ENCODE data around the gene PRKAR1B. TPM values are rescaled to one million over a fixed set of nuclear protein-coding genes. Genes with fewer than 3 reads are reported as not detected.

The PRKAR1B gene
- polyA plus RNA-seq, 1 of the 3 experiments (the other 2 are of a cell fraction), result 63.7 TPM

DNA sequence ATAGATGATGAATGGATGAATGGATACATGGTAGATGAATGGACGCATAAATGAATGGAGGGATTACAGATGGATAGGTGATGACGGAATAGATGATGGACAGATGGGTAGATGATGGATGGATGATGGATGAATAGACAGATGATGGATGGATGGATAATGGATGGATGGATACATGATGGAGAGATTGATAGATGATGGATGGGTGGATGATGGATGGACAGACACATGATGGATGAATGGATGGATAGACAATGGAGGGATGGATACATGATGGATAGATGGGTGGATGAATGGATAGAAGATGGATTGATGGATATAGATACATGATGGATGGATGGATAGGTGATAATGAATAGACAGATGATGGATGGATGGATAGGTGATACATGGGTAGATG is 198.6 kb downstream of the PRKAR1B start:
- TF ChIP-seq RXRA (IDR thresholded peaks at IDR 0.05; ENCODE audit: borderline replicate concordance, low read depth) (no peak), CHD2 (IDR thresholded peaks at IDR 0.05; ENCODE audit: low read length, partially characterized antibody) (no peak), JUND (IDR thresholded peaks at IDR 0.05) (no peak)
- DNase-seq, result no peak
- no peak overlapping the region for H3K9ac ChIP-seq
- H3F3A ChIP-seq (replicated peaks; ENCODE audit: insufficient read depth), result no peaks in the 10 kb centered on the region
- H4K20me1 ChIP-seq (ENCODE audit: insufficient read depth), result no peaks in the 10 kb centered on the region
- H3K4me2 ChIP-seq, result no peak overlapping the region
- no peaks in the 10 kb centered on the region for H3K79me2 ChIP-seq (ENCODE audit: insufficient read depth)
- CTCF ChIA-PET, result interaction anchor here (1.7 kb wide), 1 partner anchor 10 kb away, joined by 3 read pairs; no protein-coding TSS in a partner anchor
- WGBS (ENCODE audit: low lambda C conversion rate), result 93% methylated on average over 2 of the region's 2 CpGs
- H3K4me3 ChIP-seq (ENCODE audit: low read depth in 2 of 2, low read length in 1 of 2), result no peak overlapping the region
- H3K9me2 ChIP-seq, result no peaks in the 10 kb centered on the region
- no peaks in the 10 kb centered on the region for H3K36me3 ChIP-seq (replicated peaks in 1 of 2; ENCODE audit: control insufficient read depth in 1 of 2, insufficient read depth in 2 of 2, low read length in 1 of 2)
- no peaks in the 10 kb centered on the region for H3K9me3 ChIP-seq
- no peaks in the 10 kb centered on the region for H3K27me3 ChIP-seq (ENCODE audit: insufficient read depth)
- H3K4me1 ChIP-seq (ENCODE audit: control insufficient read depth in 1 of 2, insufficient read depth in 2 of 2, low read depth in 1 of 2, low read length in 1 of 2), result no peaks in the 10 kb centered on the region; a peak in 1 of 4 replicates
- H2AFZ ChIP-seq (ENCODE audit: low read depth), result no peak overlapping the region
- POLR2A ChIA-PET, result no interaction called here
- no peak overlapping the region for H3K27ac ChIP-seq (ENCODE audit: low read depth in 2 of 2, low read length in 1 of 2)

DNA sequence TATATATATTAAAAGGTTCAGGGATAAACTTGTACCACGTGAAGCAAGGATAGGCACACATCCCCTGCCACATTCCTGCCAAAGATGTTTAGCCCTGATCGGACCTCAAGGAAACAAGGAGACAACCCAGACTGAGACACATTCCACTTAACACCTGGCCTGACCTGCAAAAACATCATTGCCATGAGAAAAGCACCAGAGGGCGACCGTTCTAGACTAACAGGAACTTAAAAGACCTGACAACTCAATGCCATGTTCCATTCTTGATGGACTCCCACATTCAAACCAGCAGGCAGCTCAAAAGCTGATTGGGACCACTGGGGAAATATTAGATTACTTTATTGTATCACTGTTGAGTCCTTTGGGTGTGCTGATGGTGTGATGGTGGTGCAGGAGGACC is 199.4 kb downstream of the PRKAR1B start:
- Histone ChIP-seq H3K4me3 (ENCODE audit: low read depth in 2 of 2, low read length in 1 of 2) (no peak overlapping the region), H3K9me3 (no peaks in the 10 kb centered on the region), H2AFZ (ENCODE audit: low read depth) (no peak overlapping the region), H3K79me2 (ENCODE audit: insufficient read depth) (no peaks in the 10 kb centered on the region), H3K27ac (ENCODE audit: low read depth in 2 of 2, low read length in 1 of 2) (no peak overlapping the region), H3F3A (replicated peaks; ENCODE audit: insufficient read depth) (no peaks in the 10 kb centered on the region), H4K20me1 (ENCODE audit: insufficient read depth) (no peaks in the 10 kb centered on the region), H3K4me1 (ENCODE audit: control insufficient read depth in 1 of 2, insufficient read depth in 2 of 2, low read depth in 1 of 2, low read length in 1 of 2) (no peaks in the 10 kb centered on the region; a peak in 1 of 4 replicates), H3K9me2 (no peaks in the 10 kb centered on the region), H3K4me2 (no peak overlapping the region), H3K27me3 (ENCODE audit: insufficient read depth) (no peaks in the 10 kb centered on the region), H3K36me3 (replicated peaks in 1 of 2; ENCODE audit: control insufficient read depth in 1 of 2, insufficient read depth in 2 of 2, low read length in 1 of 2) (no peaks in the 10 kb centered on the region), H3K9ac (no peak overlapping the region)
- no peak for DNase-seq
- POLR2A ChIA-PET, result no interaction called here
- WGBS (ENCODE audit: low lambda C conversion rate), result 76% methylated on average over 4 of the region's 4 CpGs
- CTCF ChIA-PET, result interaction anchor here (2.4 kb wide), 1 partner anchor 206 kb away, joined by 6 read pairs; no protein-coding TSS in a partner anchor
- TF ChIP-seq, protein P1, sequence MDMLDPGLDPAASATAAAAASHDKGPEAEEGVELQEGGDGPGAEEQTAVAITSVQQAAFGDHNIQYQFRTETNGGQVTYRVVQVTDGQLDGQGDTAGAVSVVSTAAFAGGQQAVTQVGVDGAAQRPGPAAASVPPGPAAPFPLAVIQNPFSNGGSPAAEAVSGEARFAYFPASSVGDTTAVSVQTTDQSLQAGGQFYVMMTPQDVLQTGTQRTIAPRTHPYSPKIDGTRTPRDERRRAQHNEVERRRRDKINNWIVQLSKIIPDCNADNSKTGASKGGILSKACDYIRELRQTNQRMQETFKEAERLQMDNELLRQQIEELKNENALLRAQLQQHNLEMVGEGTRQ (IDR thresholded peaks at IDR 0.05; ENCODE audit: borderline replicate concordance, low read depth, low read length), result no peak
- TF ChIP-seq, protein P2, sequence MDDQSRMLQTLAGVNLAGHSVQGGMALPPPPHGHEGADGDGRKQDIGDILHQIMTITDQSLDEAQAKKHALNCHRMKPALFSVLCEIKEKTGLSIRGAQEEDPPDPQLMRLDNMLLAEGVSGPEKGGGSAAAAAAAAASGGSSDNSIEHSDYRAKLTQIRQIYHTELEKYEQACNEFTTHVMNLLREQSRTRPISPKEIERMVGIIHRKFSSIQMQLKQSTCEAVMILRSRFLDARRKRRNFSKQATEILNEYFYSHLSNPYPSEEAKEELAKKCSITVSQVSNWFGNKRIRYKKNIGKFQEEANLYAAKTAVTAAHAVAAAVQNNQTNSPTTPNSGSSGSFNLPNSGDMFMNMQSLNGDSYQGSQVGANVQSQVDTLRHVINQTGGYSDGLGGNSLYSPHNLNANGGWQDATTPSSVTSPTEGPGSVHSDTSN (IDR thresholded peaks at IDR 0.05), result no peak
- TF ChIP-seq GATA2 (CRISPR knock-in tag; IDR thresholded peaks at IDR 0.05) (no peak), TEAD4 (IDR thresholded peaks at IDR 0.05; ENCODE audit: borderline replicate concordance, insufficient read depth) (no peak), TCF12 (IDR thresholded peaks at IDR 0.05) (no peak), SIN3A (IDR thresholded peaks at IDR 0.05; ENCODE audit: borderline replicate concordance, low read depth, low read length) (no peak), FOSL2 (IDR thresholded peaks at IDR 0.05; ENCODE audit: borderline replicate concordance, low read depth) (no peak), NFIC (IDR thresholded peaks at IDR 0.05; ENCODE audit: borderline replicate concordance) (no peak), MEF2A (IDR thresholded peaks at IDR 0.05; ENCODE audit: borderline replicate concordance, low read depth) (no peak), SMC3 (IDR thresholded peaks at IDR 0.05; ENCODE audit: low read depth, low read length) (no peak), RXRA (IDR thresholded peaks at IDR 0.05; ENCODE audit: borderline replicate concordance, low read depth) (no peak), EZH2phosphoT487 (IDR thresholded peaks at IDR 0.05; ENCODE audit: borderline replicate concordance, low read depth) (no peak), GABPA (IDR thresholded peaks at IDR 0.05; ENCODE audit: low read depth) (no peak), MXI1 (IDR thresholded peaks at IDR 0.05; ENCODE audit: low read depth, low read length) (no peak), FOXJ3 (CRISPR knock-in tag; IDR thresholded peaks at IDR 0.05) (no peak)
- TF ChIP-seq, protein P3, sequence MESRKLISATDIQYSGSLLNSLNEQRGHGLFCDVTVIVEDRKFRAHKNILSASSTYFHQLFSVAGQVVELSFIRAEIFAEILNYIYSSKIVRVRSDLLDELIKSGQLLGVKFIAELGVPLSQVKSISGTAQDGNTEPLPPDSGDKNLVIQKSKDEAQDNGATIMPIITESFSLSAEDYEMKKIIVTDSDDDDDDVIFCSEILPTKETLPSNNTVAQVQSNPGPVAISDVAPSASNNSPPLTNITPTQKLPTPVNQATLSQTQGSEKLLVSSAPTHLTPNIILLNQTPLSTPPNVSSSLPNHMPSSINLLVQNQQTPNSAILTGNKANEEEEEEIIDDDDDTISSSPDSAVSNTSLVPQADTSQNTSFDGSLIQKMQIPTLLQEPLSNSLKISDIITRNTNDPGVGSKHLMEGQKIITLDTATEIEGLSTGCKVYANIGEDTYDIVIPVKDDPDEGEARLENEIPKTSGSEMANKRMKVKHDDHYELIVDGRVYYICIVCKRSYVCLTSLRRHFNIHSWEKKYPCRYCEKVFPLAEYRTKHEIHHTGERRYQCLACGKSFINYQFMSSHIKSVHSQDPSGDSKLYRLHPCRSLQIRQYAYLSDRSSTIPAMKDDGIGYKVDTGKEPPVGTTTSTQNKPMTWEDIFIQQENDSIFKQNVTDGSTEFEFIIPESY (IDR thresholded peaks at IDR 0.05; ENCODE audit: borderline replicate concordance, low read depth), result no peak
- TF ChIP-seq, protein P4, sequence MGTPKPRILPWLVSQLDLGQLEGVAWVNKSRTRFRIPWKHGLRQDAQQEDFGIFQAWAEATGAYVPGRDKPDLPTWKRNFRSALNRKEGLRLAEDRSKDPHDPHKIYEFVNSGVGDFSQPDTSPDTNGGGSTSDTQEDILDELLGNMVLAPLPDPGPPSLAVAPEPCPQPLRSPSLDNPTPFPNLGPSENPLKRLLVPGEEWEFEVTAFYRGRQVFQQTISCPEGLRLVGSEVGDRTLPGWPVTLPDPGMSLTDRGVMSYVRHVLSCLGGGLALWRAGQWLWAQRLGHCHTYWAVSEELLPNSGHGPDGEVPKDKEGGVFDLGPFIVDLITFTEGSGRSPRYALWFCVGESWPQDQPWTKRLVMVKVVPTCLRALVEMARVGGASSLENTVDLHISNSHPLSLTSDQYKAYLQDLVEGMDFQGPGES (IDR thresholded peaks at IDR 0.05; ENCODE audit: low read depth, low read length), result no peak
- TF ChIP-seq, protein P5, sequence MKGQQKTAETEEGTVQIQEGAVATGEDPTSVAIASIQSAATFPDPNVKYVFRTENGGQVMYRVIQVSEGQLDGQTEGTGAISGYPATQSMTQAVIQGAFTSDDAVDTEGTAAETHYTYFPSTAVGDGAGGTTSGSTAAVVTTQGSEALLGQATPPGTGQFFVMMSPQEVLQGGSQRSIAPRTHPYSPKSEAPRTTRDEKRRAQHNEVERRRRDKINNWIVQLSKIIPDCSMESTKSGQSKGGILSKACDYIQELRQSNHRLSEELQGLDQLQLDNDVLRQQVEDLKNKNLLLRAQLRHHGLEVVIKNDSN (IDR thresholded peaks at IDR 0.05; ENCODE audit: borderline replicate concordance, low read depth), result no peak
